ENCODE data around the gene KDM5B.

Gene KDM5B

DNA sequence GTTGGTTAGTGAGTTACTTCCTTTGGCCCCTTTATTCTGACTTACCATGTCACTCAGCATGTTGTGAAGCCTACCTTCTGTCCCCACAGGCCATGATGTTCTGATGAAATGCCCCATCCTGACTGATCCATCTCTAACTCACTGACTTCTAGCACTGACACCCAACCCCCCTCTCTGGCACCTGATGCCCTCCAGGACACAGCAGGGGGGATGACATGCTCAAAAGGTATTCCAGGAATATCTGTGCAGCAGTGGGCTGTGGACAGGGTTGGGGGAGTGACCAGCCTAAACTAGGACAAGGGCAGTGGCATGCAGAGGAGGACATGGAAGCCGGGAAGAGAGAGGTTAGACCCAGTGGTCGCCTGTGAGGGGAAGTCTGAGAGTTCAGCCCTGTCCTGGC is 123.5 kb downstream of the KDM5B start:
- no peak for DNase-seq

DNA sequence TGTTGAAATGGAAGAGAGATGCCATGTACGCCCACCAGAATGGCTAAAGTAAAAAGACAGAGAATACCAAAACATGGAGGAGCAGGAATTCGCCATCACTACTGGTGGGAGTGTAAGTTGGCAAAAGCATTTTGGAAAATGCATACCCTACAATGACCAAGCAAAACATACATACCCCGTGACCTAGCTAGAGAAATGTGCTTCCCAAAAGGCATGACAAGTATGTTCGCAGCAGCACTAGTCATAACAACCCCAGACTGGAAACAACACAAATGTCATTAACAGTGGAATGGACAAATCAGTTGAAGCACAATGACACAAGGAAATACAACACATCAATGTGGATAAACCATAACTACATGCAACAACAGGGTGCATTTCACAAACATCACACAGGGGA is 125.2 kb downstream of the KDM5B start:
- no peak for DNase-seq

DNA sequence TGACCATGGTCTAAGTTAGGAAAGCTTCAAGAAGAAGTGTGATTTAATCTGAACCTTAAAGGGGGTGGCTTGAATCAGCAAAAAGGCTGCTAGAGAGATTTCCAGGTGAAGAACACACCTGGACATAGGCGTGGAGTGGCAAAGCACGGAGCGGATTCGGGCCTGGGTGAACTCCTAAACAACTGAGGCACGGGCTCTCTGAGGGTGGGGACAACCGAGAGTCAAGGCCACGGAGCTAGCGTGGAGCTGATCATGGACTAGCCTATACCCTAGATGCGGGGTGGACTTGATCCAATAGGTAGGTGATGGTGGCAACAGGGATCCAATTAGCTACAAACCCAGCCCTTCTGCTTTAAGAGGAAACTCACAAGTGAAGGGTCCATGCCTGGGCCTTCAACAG is 125.7 kb downstream of the KDM5B start:
- DNase-seq, result no peak

DNA sequence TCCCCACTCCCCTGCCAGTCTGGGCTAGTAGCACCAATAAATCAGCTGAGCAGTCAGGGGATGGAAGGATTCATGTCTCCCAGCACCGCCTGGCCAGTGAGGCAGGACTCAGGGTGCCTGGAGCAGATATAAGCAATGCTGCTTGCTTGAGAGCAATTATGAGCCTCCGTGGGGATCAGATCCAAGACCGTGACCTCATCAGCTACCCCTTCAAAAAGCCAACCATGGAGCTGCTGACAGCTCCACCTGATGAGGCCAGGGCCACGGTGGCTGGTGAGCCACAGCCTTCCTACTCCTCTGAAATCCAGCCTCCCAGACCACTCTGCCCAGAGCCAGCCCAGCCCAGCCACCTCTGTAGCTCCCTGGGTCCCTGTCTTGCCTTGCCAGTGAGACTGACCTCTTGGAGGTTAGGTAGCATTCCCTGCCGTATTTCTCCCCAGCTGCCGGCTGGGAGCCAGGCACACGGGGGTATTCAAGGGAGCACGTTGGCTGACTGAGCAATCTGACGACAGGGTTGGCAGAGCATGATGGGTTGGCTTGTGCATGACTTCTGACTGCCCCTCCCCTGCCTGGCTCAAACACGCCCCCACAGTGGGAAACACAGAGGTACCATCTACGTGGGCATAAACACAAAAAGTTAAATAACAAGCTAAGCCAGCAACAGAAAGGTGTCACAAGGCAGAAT is 126.3 kb downstream of the KDM5B start:
- no peak for DNase-seq

DNA sequence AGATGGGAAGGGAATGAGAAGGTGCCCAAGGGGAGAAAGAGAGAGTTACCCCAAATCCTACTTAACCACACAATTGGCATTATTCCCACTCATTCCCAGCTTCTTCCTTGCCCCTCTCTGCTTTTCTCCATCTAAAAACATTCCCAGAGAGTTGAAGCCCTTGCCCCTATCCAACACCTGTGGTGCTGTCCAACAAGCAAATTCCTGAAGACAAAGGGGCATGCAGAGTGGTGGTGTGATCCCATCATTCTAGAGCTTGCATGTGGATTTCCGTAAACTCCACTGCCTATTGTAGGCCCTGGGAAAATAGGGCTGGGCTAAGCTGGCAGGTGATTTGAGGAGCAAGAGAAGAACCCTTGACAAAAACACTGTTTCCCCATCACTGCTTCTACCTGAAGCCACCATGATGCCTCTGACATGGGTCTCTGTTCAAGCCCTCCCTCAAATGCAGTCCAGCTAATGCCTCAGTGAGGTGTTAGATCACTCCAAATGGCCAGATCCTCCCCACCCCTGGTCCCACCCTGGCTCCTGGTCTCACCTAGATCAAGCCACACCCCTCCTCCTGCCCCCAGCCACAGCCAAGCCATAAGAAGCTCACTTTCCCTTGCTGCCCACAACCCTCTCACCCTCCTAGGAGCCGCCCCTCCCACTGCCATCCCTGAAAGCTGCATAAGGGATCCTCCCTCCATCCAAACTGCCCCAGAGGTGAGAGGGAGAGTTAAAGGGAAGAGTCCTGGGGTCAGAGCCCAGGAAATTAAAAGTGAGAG is 127.5 kb downstream of the KDM5B start:
- DNase-seq, result no peak

DNA sequence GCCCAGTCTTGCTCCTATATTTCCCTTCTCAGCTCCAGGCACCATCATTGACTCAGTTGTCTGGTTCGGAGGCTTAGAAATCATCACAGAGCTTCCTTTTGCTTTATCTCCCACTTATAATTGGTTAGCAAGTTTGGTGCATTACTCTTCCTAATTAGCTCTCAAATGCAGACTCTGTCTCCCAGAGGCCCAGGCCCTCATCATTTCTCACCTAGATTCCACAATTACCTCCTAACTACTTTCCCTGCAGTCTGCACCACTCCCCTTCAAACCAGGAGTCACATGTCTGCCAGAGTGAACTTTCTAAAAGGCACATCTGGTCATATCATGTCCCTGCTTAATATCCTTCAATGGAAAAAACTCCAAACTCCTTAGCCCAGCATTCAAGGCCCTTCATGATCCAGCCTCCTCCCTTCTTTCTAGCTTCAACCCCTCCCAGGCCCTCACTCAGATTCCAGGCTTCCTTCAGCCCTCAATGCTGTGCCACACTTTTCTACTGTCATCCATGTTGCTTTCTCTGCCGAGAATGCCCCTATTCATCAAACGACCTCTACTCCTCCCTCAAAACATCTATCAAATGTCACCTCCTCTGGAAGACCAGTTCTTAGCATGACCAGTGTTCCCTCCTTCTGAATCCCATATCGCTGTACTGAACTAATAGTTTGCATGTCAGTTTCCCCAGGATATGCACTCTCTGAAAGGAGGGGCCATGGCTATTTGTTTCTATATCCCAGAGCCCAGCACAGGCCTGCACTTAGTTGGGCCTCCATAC is 128.6 kb downstream of the KDM5B start:
- no peak for DNase-seq

DNA sequence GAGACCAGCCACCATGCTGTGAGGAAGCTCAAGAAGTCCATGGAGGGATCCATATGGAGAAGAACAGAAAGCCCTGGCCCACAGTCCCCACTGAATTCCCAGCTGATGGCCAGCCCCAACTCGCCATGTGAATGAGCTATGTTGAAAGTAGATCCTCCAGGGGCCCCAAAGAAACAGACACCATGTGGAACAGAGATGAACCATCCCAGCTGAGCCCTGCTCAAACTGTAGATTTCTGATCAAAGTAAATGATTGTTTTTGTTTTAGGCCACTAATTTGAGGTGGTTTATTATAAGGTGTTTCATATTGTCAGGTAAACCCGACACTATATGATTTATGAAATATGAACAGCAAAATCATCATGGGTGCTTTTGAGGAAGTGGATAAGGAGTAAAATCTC is 130.8 kb downstream of the KDM5B start:
- no peak for DNase-seq
